Activated naive CD4-positive, alpha-beta T cell treated with anti-CD3 and anti-CD28 coated beads, Interleukin-2, amount 10 ng/mL, durations not matched to agents 7 days and 5 days (primary cell): ENCODE data around the gene POFUT2.

Source experiments
- CTCF ChIA-PET: fragments of 350-600 bp; sonication (Branson Sonifier 250); formaldehyde crosslinking; loops from one replicate; lab custom pipeline; 2021; ENCODE audit warnings: antibody characterized with exemption; lab: Charles Lee
- DNase-seq: peaks from one replicate; pipeline ENCODE4 v3.0.0-alpha.2; 2020
- H3K27ac Mint-ChIP-seq: one replicate; pipeline ENCODE4 v1.8.0; 2021; ENCODE audit warnings: mild to moderate bottlenecking, moderate library complexity, mixed read lengths
- H3K27me3 Mint-ChIP-seq: one replicate; pipeline ENCODE4 v1.8.0; 2021; ENCODE audit warnings: mild to moderate bottlenecking, mixed read lengths
- H3K36me3 Mint-ChIP-seq: one replicate; pipeline ENCODE4 v1.8.0; 2021; ENCODE audit warnings: mixed read lengths
- H3K4me1 Mint-ChIP-seq: one replicate; pipeline ENCODE4 v1.8.0; 2021; ENCODE audit warnings: mixed read lengths
- H3K4me3 Mint-ChIP-seq: one replicate; pipeline ENCODE4 v1.8.0; 2021; ENCODE audit warnings: mild to moderate bottlenecking, moderate library complexity, mixed read lengths
- H3K9me3 Mint-ChIP-seq: one replicate; pipeline ENCODE4 v1.8.0; 2021; ENCODE audit warnings: mixed read lengths

Gene POFUT2

DNA sequence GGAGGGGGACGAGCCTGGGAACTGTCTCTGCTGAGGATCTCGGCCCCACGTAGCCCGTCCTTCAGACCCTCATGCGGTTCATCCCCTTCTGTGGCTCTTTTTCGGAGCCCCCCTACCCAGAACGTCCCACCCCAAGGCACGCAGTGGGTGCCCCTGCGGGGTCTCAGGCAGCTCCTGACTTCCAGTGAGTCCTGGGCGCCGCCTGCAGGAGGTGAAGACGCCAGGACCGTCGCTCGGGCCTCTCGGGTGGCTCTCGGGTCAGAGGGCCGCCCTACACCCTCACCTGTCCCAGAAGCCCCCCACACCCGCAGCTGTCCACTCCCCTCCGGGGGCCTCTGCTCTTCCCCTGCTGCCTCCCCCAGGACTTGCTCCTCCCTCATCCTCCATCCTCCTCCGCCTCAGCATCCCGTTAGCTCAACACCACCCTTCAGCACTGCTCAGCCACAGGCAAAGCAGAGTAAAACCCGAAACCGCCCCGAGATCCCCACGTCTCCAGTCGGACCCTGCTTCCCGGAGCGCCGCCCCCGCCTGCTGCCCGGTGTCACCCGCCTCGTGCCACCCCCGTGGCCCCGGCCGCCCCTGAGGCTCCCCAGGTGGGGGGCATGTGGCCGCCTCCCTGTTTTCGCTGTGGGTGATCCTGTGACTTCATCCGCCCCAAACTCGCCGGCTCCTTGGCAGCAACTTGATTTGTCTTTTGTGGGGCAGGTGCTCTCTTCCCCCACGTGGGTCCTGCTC, 13.3 kb upstream of the POFUT2 start:
- CTCF ChIA-PET: no interaction called here
- no peaks in the 10 kb centered on the region for H3K36me3 Mint-ChIP-seq
- no peak overlapping the region for H3K4me3 Mint-ChIP-seq
- peaks cover 10% of the 10 kb centered on the region for H3K27me3 Mint-ChIP-seq
- H3K4me1 Mint-ChIP-seq: peaks cover 10% of the 10 kb centered on the region
- no peak overlapping the region for H3K27ac Mint-ChIP-seq
- H3K9me3 Mint-ChIP-seq: no peaks in the 10 kb centered on the region
- peak; percentile 8 for DNase-seq

GRCh38 chr21:45299864-45300785, 12.4 kb upstream of the POFUT2 start:
- no peaks in the 10 kb centered on the region for H3K9me3 Mint-ChIP-seq
- CTCF ChIA-PET: no interaction called here
- peak; percentile 11 for DNase-seq
- H3K36me3 Mint-ChIP-seq: no peaks in the 10 kb centered on the region
- peaks cover 4% of the 10 kb centered on the region for H3K27me3 Mint-ChIP-seq
- H3K4me1 Mint-ChIP-seq: peaks cover 10% of the 10 kb centered on the region
- no peak overlapping the region for H3K27ac Mint-ChIP-seq
- no peak overlapping the region for H3K4me3 Mint-ChIP-seq

GRCh38 chr21:45299026-45299863, 11.6 kb upstream of the POFUT2 start:
- Mint-ChIP-seq H3K4me3 (no peak overlapping the region), H3K36me3 (no peaks in the 10 kb centered on the region), H3K27ac (no peak overlapping the region), H3K27me3 (peaks cover 11% of the 10 kb centered on the region), H3K4me1 (peaks cover 13% of the 10 kb centered on the region), H3K9me3 (no peaks in the 10 kb centered on the region)
- no peak for DNase-seq
- CTCF ChIA-PET: no interaction called here

DNA sequence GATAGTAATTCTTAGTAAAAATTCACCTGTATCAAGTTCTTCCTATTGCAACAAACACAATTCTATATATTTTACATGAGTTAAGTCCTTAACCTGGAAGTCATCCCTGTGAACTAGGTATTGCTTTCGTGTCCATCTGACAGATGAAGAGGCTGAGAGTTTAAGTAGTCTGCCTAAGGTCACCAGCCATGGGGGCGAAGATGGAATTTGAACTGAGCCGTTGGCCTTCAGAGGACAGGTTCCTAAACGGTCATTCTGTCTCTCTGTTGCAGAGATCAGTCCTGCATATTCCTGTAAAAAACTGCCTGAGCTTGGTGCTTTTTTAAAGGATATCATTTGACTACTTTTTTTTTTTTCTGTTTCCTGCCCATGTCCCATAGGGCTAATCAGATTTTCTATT, 10.2 kb upstream of the POFUT2 start:
- DNase-seq: no peak
- Mint-ChIP-seq H3K4me1 (peaks cover 17% of the 10 kb centered on the region), H3K27me3 (peaks cover 12% of the 10 kb centered on the region), H3K27ac (no peak overlapping the region), H3K9me3 (no peaks in the 10 kb centered on the region), H3K36me3 (no peaks in the 10 kb centered on the region), H3K4me3 (no peak overlapping the region)
- CTCF ChIA-PET: interaction anchor here (0.8 kb wide), 1 partner anchor 143 kb away, joined by 4 read pairs; no protein-coding TSS in a partner anchor

GRCh38 chr21:45297329-45297728, 9.6 kb upstream of the POFUT2 start:
- CTCF ChIA-PET: no interaction called here
- Mint-ChIP-seq H3K27ac (no peak overlapping the region), H3K4me3 (no peak overlapping the region), H3K36me3 (no peaks in the 10 kb centered on the region), H3K9me3 (no peaks in the 10 kb centered on the region), H3K27me3 (peaks cover 16% of the 10 kb centered on the region), H3K4me1 (peaks cover 22% of the 10 kb centered on the region)
- no peak for DNase-seq

GRCh38 chr21:45296638-45297037, 8.9 kb upstream of the POFUT2 start:
- H3K27me3 Mint-ChIP-seq: peaks cover 16% of the 10 kb centered on the region
- no peaks in the 10 kb centered on the region for H3K36me3 Mint-ChIP-seq
- DNase-seq: no peak
- CTCF ChIA-PET: interaction anchor here (0.5 kb wide), 1 partner anchor 20 kb away, joined by 4 read pairs; no protein-coding TSS in a partner anchor
- H3K27ac Mint-ChIP-seq: no peak overlapping the region
- H3K4me3 Mint-ChIP-seq: no peak overlapping the region
- peaks cover 18% of the 10 kb centered on the region for H3K4me1 Mint-ChIP-seq
- H3K9me3 Mint-ChIP-seq: no peaks in the 10 kb centered on the region

DNA sequence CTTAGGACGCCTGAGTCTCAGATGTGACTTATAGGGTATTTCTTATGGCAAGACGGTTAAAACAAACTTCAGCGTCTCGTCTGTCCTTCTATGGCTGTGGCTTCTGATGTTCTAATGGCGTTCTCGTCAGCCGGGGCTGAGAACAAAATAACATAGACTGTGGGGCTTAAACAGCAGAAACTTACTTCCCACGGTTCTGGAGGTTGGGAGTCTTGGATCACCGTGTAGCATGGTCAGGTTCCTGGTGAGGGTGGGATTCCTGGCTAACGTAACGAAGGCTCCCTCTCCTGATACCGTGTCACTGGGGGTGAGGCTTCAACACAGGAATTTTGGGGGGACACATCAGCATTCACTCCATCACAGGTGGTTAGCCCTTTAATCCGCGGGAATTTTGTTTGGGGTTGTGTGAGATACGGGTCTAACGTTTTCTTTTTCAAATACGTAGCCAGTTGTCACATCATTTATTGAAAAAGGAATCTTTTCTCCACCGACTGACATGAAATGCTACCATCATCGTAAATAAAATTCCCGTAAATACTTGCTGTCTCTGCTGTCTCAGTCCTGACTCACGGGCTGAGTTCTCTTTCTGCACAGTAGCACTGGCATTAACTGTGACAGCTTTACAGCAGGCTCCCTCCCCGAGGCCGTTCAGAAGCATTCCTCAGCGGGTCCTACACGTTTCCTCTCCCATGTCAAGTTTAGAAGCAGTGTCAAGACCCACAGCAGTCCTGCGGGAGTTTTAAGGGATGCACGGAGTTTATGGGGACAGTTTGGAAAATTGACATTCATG, 8.1 kb upstream of the POFUT2 start:
- Mint-ChIP-seq H3K36me3 (no peaks in the 10 kb centered on the region), H3K4me1 (peaks cover 18% of the 10 kb centered on the region), H3K9me3 (no peaks in the 10 kb centered on the region), H3K4me3 (no peak overlapping the region), H3K27me3 (peaks cover 16% of the 10 kb centered on the region), H3K27ac (no peak overlapping the region)
- CTCF ChIA-PET: no interaction called here
- DNase-seq: no peak

DNA sequence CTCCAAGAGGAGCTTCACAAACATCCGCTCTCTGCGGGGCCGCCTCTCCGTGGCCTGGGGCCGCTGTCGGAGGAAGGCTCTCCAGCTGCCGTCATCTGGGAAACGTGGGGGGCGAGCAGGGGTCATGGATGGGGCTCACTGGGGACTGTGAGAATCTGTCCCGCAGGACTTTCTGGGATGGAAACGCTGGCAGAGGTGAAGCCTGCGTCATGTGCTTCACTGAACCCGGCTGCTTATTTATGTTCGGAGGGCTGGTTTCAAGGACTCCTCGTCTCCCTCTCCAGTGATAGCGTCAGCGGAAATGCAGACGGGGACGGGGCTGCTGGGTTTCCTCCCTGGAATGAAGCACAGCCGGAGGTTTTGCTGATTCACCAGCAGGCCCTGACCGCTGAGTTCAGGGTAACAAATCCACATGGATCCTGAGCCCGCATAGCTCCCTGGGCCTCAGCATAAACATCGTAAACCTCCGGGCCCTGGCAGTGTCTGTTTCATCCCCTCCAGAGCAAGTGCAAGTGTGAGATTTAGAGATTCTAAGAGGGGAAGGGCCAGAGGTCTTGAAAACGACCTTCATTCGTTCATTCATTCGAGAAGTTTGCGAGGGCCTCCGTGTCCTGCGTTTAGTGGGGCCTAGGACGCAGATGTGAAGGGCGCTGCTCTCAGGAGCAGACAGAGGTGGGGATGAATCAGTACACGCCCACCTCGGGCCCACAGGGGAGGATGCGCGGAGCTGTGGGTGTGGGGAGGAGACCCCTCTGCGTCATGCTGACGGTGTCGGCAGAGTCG, 7.0 kb upstream of the POFUT2 start:
- Mint-ChIP-seq H3K27ac (no peak overlapping the region), H3K36me3 (no peaks in the 10 kb centered on the region)

GRCh38 chr21:45293726-45294401, 6.2 kb upstream of the POFUT2 start:
- CTCF ChIA-PET: interaction anchor here (0.6 kb wide), 1 partner anchor 140 kb away, joined by 3 read pairs; no protein-coding TSS in a partner anchor
- no peak overlapping the region for H3K27ac Mint-ChIP-seq
- no peaks in the 10 kb centered on the region for H3K9me3 Mint-ChIP-seq
- H3K27me3 Mint-ChIP-seq: peaks cover 23% of the 10 kb centered on the region
- DNase-seq: no peak
- H3K36me3 Mint-ChIP-seq: no peaks in the 10 kb centered on the region
- H3K4me1 Mint-ChIP-seq: peaks cover 17% of the 10 kb centered on the region
- H3K4me3 Mint-ChIP-seq: no peak overlapping the region

More for the DNA sequence above, 7.0 kb upstream of the POFUT2 start:
- Mint-ChIP-seq H3K4me1 (peaks cover 18% of the 10 kb centered on the region), H3K9me3 (no peaks in the 10 kb centered on the region), H3K27me3 (peaks cover 21% of the 10 kb centered on the region), H3K4me3 (no peak overlapping the region)
- CTCF ChIA-PET: no interaction called here
- DNase-seq: no peak

GRCh38 chr21:45293220-45293725, 5.6 kb upstream of the POFUT2 start:
- Mint-ChIP-seq H3K36me3 (no peaks in the 10 kb centered on the region), H3K4me3 (no peak overlapping the region), H3K4me1 (peaks cover 14% of the 10 kb centered on the region), H3K27me3 (peaks cover 23% of the 10 kb centered on the region), H3K27ac (peak overlapping the region; percentile 70), H3K9me3 (no peaks in the 10 kb centered on the region)
- DNase-seq: no peak
- CTCF ChIA-PET: interaction anchor here (0.6 to 2.2 kb wide), 7 partner anchors 9 to 527 kb away, joined by 3 to 8 read pairs (median 4); no protein-coding TSS in a partner anchor

DNA sequence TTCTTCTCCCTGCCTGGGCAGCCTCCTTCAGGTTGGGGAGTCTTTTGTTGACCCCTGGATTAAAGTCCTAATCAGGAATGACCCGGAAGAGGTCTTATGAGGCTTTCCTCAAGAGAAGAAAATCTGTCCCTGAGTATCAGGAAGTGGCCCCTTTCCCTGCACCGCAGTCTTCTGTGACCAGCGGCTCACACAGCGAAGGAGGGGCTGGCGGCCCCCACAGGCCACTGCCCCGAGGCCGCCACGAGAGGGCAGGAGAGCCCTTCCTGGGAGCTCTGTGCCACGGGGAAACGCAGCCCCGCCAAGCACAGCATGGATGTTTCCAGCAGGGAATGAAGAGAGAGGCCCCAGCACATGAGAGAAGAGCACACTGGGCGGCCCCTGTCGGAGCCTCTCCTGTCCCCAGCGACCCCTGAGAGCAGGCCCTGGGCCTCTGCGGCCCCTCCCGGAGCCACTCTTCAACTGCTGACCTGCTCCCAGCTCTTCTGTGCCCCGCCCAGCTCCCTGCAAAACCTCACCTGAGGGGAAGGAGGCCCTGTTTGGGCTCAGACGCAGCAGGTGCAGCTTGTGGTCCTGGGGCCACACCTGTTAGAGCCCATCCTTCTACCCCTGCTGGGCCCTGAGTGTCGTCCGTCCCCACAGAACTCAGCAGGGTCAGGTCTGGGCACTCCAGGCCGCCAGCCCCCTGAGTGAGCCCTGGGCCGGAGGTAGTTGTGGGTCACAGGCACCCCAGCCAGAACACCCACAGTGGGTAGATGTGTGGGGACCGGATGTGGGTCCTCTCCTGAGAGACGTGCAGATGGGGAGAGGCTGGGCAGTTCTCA, 4.9 kb upstream of the POFUT2 start:
- Mint-ChIP-seq H3K9me3 (no peaks in the 10 kb centered on the region), H3K27ac (peak overlapping the region; percentile 49), H3K27me3 (peaks cover 27% of the 10 kb centered on the region), H3K4me1 (peaks cover 18% of the 10 kb centered on the region), H3K36me3 (peaks cover 2% of the 10 kb centered on the region), H3K4me3 (no peak overlapping the region)
- CTCF ChIA-PET: interaction anchor here (0.9 to 2.2 kb wide), 7 partner anchors 9 to 527 kb away, joined by 3 to 8 read pairs (median 4); no protein-coding TSS in a partner anchor
- DNase-seq: peak; percentile 78
